NT2/D1 (cell line): ENCODE data around the gene TMEM63B.

Experiments used
- SUZ12 ChIP-seq: IDR thresholded peaks from 2 replicates; pipeline ENCODE4 v1.6.1; 2011; ENCODE audit not compliant: insufficient read length, insufficient read depth; ENCODE audit errors: extremely low read depth
- YY1 ChIP-seq: IDR thresholded peaks from 2 replicates; pipeline ENCODE4 v1.6.1; 2011; ENCODE audit not compliant: insufficient read length, insufficient read depth

DNA sequence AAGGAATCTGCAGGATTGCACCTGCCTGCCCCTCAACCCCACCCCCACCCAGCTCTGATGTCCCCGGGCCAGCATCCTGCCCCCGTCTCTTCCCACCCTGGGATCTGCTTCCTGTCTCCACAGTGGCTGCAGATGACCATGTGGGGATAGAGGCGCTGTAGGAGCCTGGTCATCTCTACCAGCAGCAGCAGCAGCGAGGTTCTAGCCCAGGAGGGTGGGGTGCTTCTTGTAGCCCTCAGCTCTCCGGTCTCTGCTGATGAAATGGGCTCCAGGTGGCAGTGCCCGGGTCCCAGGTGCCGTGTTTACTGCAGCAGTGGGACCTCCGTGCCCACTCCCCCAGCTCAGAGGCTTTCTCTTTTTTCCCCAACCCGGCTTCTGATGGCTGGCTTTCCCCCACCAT lies 56.4 kb downstream of the TMEM63B start:
- no peak for TF ChIP-seq YY1
- TF ChIP-seq SUZ12: no peak
